Stomach (tissue), 4 donors: ENCODE data around the gene DAZAP2.
A peak's percentile ranks its signal among the peaks of the same experiment; 100 is the strongest.

Experiments used
- CTCF ChIP-seq, 7 experiments: fragments of 450-650 bp in 4 of 7; fragments of 200-600 bp in 3 of 7; sonication (generic) in 3 of 7; IDR thresholded peaks; one replicate each; pipeline ENCODE4 v1.5.1; 2016 to 2019; ENCODE audit warnings: antibody characterized with exemption in 7 of 7, control low read depth in 2 of 7, mild to moderate bottlenecking in 1 of 7
- EP300 ChIP-seq: sonication (generic); formaldehyde crosslinking; IDR thresholded peaks from one replicate; pipeline ENCODE4 v1.6.1; 2017; ENCODE audit warnings: antibody characterized with exemption
- POLR2A ChIP-seq, 4 donors: fragments of 450-650 bp; IDR thresholded peaks; one replicate each; pipeline ENCODE4 v1.6.1; 2016; ENCODE audit warnings: antibody characterized with exemption in 4 of 4, control low read depth in 2 of 4, mild to moderate bottlenecking in 1 of 4, moderate library complexity in 1 of 4
- POLR2AphosphoS5 ChIP-seq, 3 donors: sonication (generic); formaldehyde crosslinking; IDR thresholded peaks; one replicate each; pipeline ENCODE4 v1.6.1; 2016; ENCODE audit warnings: antibody characterized with exemption in 3 of 3

- TF ChIP-seq CTCF (IDR thresholded peaks at IDR 0.05), result no peak
- no peak for TF ChIP-seq POLR2A (IDR thresholded peaks at IDR 0.05)
- peak in 2 of 3 donors; percentile 61 to 67 for TF ChIP-seq POLR2AphosphoS5 (IDR thresholded peaks at IDR 0.05)
- TF ChIP-seq EP300, result no peak
These were observed 32.4 kb downstream of the DAZAP2 start for GRCh38 chr12:51270951-51271518.
